ENCODE results near the gene AOPEP.

Gene AOPEP

DNA sequence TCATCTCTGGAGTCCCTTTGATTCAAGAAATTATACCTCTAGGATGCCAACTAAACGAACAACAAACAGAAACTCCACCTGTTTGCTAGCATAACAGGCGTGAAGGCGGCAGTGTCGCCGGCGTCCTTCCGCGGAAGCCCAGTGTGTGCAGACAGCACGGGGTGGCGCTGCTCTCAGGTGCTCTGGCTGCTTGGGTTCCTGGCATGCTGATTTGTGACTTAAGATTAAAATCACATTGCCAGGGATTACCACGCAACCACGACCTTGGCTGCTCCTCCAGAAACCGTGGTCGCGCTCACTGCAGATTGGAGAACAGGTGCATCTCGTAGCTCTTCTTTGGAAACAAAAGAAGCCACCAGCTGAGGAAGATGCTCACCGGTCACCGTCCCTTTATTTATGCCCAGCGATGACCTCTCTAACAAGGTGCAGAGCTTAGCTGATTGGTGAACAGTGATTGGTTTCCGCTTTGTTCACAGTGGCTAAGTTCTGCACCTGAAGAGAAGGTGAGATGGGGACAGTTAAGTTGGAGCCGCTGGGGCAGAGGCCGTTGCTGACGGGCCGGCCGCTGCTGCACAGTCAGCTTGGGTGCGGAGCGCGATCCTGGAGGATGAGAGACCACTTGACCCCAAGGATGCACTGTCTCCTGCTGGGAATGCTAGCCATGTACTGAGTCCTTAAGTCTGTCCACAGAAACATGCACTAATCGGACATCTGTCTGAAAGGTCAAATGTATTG, 358.7 kb downstream of the AOPEP start:
- ChIA-PET CTCF (no interaction called here), POLR2A (ENCODE audit: low non-redundant PET) (no interaction called here)

GRCh38 chr9:95085861-95086563, 359.5 kb downstream of the AOPEP start:
- POLR2A ChIA-PET (ENCODE audit: low non-redundant PET): no interaction called here
- CTCF ChIA-PET: interaction anchor here (0.6 to 0.9 kb wide), 2 partner anchors 404 to 1125 kb away, joined by 3 read pairs; no protein-coding TSS in a partner anchor
- TF ChIP-seq CTCF (conservative IDR thresholded peaks at IDR 0.05; ENCODE audit: low read depth): no peak
- DNase-seq (ENCODE audit: low spot score): no peak
- peak overlapping the region; percentile 98 for H3K27ac ChIP-seq

More for the DNA sequence above, 358.7 kb downstream of the AOPEP start:
- H3K27ac ChIP-seq: peak overlapping the region; percentile 98
- TF ChIP-seq CTCF (conservative IDR thresholded peaks at IDR 0.05; ENCODE audit: low read depth): no peak
- no peak for DNase-seq (ENCODE audit: low spot score)

- TF ChIP-seq CTCF (conservative IDR thresholded peaks at IDR 0.05; ENCODE audit: low read depth): no peak
- CTCF ChIA-PET: interaction anchor here (0.6 to 0.9 kb wide), 2 partner anchors 397 to 405 kb away, joined by 3 read pairs; no protein-coding TSS in a partner anchor
- POLR2A ChIA-PET (ENCODE audit: low non-redundant PET): no interaction called here
- no peak for DNase-seq (ENCODE audit: low spot score)
- H3K27ac ChIP-seq: peak overlapping the region; percentile 98
Measured at GRCh38 chr9:95086564-95086955, 360.1 kb downstream of the AOPEP start.

DNA sequence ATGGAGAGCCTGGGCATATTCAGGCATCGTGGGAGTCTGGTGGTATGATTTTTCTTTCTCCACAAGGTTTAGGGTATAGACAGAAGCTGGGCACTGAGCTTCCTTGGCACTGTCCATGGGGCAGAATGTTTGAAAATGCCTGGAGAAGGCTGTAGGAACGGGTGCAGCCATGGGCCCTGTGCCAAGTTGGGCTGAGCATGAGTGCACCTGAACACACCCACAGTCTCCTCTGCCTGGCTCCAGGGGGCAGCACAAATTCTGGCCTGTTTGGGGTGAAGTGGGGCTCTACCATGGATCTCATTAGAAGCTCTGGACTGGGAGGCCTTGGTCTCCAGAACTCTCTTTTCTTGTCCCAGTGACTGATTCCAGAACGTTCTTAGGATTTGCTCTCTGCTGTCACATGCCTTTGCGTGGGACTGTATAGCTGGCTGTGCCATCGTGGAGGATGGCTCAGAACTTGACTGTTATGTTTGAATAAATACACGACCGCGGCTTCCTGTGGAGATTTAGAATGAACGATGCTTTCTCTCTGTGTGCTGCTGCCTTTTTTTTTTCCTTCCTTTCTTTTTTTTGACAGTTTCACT, 361.3 kb downstream of the AOPEP start:
- peak; percentile 62 for DNase-seq (ENCODE audit: low spot score)
- CTCF ChIA-PET: interaction anchor here (0.8 to 1.3 kb wide), 3 partner anchors 13 to 40 kb away, joined by 3 to 6 read pairs (median 5); no protein-coding TSS in a partner anchor
- POLR2A ChIA-PET (ENCODE audit: low non-redundant PET): no interaction called here
- no peak; the same call in 1 of the 2 replicates for TF ChIP-seq CTCF (conservative IDR thresholded peaks at IDR 0.05; ENCODE audit: low read depth)
- H3K27ac ChIP-seq: peak overlapping the region; percentile 98

GRCh38 chr9:95088421-95089161, 362.1 kb downstream of the AOPEP start:
- DNase-seq (ENCODE audit: low spot score): no peak
- POLR2A ChIA-PET (ENCODE audit: low non-redundant PET): no interaction called here
- peak overlapping the region; percentile 98 for H3K27ac ChIP-seq
- no peak for TF ChIP-seq CTCF (conservative IDR thresholded peaks at IDR 0.05; ENCODE audit: low read depth)
- CTCF ChIA-PET: interaction anchor here (0.5 to 1.3 kb wide), 4 partner anchors 12 to 305 kb away, joined by 3 to 6 read pairs (median 4); no protein-coding TSS in a partner anchor
